H1 (cell line): ENCODE results near the gene MTR. TPM values are rescaled to one million over a fixed set of nuclear protein-coding genes. Genes with fewer than 3 reads are reported as not detected.
"Not testable (repeated sequence)": the region's sequence is repeated elsewhere in the genome, so short reads cannot be mapped to it uniquely, and the experiment has no call there.

Source experiments
- CTCF ChIA-PET: fragments of 300-600 bp; sonication (Branson Sonifier 250); formaldehyde crosslinking; loops from one replicate; lab custom pipeline; 2021; ENCODE audit not compliant: partially characterized antibody; lab: Charles Lee
- POLR2A ChIA-PET: fragments of 300-600 bp; sonication (Branson Sonifier 250); formaldehyde crosslinking; loops from one replicate; lab custom pipeline; 2021; ENCODE audit warnings: inconsistent platforms; ENCODE audit not compliant: partially characterized antibody; lab: Charles Lee
- DNase-seq, 2 experiments: peaks; one replicate each; pipeline versions ENCODE4 v3.0.0 to v3.0.0-alpha.2; 2010 to 2022; ENCODE audit warnings: low spot score in 2 of 2, low read depth in 1 of 2, mixed read lengths in 1 of 2
- FAIRE-seq: peaks from 2 replicates; lab custom pipeline; 2011; peaks lifted over from hg19 to GRCh38; lab: Jason Lieb, UNC
- H2AFZ ChIP-seq: 2 replicates; pipeline ENCODE4 v1.8.1; 2012; ENCODE audit warnings: low read length, inconsistent platforms
- H2AK5ac ChIP-seq: 2 replicates; pipeline ENCODE4 v1.6.1; 2013; ENCODE audit warnings: low read depth, low read length
- H2BK120ac ChIP-seq: replicated peaks from 2 replicates; pipeline ENCODE3; 2013; ENCODE audit warnings: low read depth, low read length, inconsistent platforms
- H2BK12ac ChIP-seq: 2 replicates; pipeline ENCODE4 v1.6.1; 2013; ENCODE audit warnings: low read depth, low read length
- H2BK15ac ChIP-seq: 2 replicates; pipeline ENCODE4 v1.6.1; 2013; ENCODE audit warnings: low read length
- H2BK20ac ChIP-seq: 2 replicates; pipeline ENCODE4 v1.6.1; 2013; ENCODE audit warnings: low read length
- H2BK5ac ChIP-seq: 2 replicates; pipeline ENCODE4 v1.6.1; 2013; ENCODE audit warnings: low read depth, low read length
- H3K14ac ChIP-seq: 2 replicates; pipeline ENCODE4 v1.6.1; 2013; ENCODE audit warnings: inconsistent platforms; ENCODE audit not compliant: insufficient read length
- H3K18ac ChIP-seq: 2 replicates; pipeline ENCODE4 v1.6.1; 2013; ENCODE audit warnings: low read length; ENCODE audit errors: extremely low read depth
- H3K23ac ChIP-seq: 2 replicates; pipeline ENCODE4 v1.6.1; 2013; ENCODE audit warnings: inconsistent platforms; ENCODE audit not compliant: insufficient read length
- H3K23me2 ChIP-seq: 2 replicates; pipeline ENCODE4 v1.6.1; 2013; ENCODE audit warnings: low read depth, low read length
- H3K27ac ChIP-seq: 2 replicates; pipeline ENCODE4 v1.6.1; 2011; ENCODE audit warnings: low read depth, low read length, inconsistent platforms
- H3K27me3 ChIP-seq, 4 experiments: replicated peaks in 1 of 4; 1 replicate in 1 of 4; 2 replicates in 3 of 4; pipeline versions ENCODE4 v1.6.1 to v1.8.1; 2011 to 2013; ENCODE audit warnings: low read length in 3 of 4, mild to moderate bottlenecking in 3 of 4, inconsistent platforms in 2 of 4, mixed read lengths in 2 of 4, moderate library complexity in 1 of 4; ENCODE audit not compliant: control insufficient read depth in 3 of 4, insufficient read depth in 3 of 4; ENCODE audit errors: extremely low read depth in 1 of 4
- H3K36me3 ChIP-seq, 4 experiments: 2 replicates each; pipeline versions ENCODE4 v1.6.1 to v1.8.1; 2011 to 2013; ENCODE audit warnings: mild to moderate bottlenecking in 4 of 4, low read length in 3 of 4, moderate library complexity in 2 of 4, control low read depth in 1 of 4, inconsistent platforms in 1 of 4; ENCODE audit not compliant: insufficient read depth in 4 of 4, control insufficient read depth in 2 of 4
- H3K4ac ChIP-seq: replicated peaks from 2 replicates; pipeline ENCODE3; 2013; ENCODE audit warnings: low read length, low read depth, mixed read lengths, inconsistent platforms; ENCODE audit not compliant: insufficient read length
- H3K4me1 ChIP-seq, 4 experiments: replicated peaks in 1 of 4; 1 replicate in 1 of 4; 2 replicates in 3 of 4; pipeline versions ENCODE4 v1.6.1 to v1.8.1; 2011 to 2013; ENCODE audit warnings: low read length in 3 of 4, inconsistent platforms in 2 of 4, mixed read lengths in 1 of 4; ENCODE audit not compliant: insufficient read depth in 4 of 4, control insufficient read depth in 3 of 4
- H3K4me2 ChIP-seq, 2 experiments: 2 replicates each; pipeline versions ENCODE4 v1.6.1 to v1.8.1; 2011 to 2013; ENCODE audit warnings: low read depth in 2 of 2, low read length in 2 of 2, control low read depth in 1 of 2, inconsistent platforms in 1 of 2, mild to moderate bottlenecking in 1 of 2; ENCODE audit not compliant: insufficient read depth in 1 of 2
- H3K4me3 ChIP-seq, 4 experiments: fragments of 200-600, 300-600 bp in 1 of 4; sonication (generic), shearing (Covaris generic), sonication (Bioruptor Twin) in 1 of 4; 2 replicates each; pipeline versions ENCODE4 v1.5.1 to v1.8.1; 2011 to 2016; ENCODE audit warnings: low read length in 4 of 4, low read depth in 3 of 4, control low read depth in 2 of 4, inconsistent platforms in 2 of 4, mild to moderate bottlenecking in 2 of 4, mixed read lengths in 1 of 4, moderate library complexity in 1 of 4; ENCODE audit not compliant: insufficient read depth in 2 of 4; ENCODE audit errors: extremely low read depth in 1 of 4
- H3K56ac ChIP-seq: replicated peaks from 2 replicates; pipeline ENCODE3; 2013; ENCODE audit warnings: low read depth, mild to moderate bottlenecking, mixed read lengths, low read length, inconsistent platforms; ENCODE audit not compliant: insufficient read length
- H3K79me1 ChIP-seq: 2 replicates; pipeline ENCODE4 v1.6.1; 2013; ENCODE audit warnings: low read depth, low read length, control low read depth
- H3K79me2 ChIP-seq, 2 experiments: 2 replicates each; pipeline versions ENCODE4 v1.6.1 to v1.8.1; 2012 to 2013; ENCODE audit warnings: low read length in 2 of 2, mild to moderate bottlenecking in 2 of 2, inconsistent platforms in 1 of 2; ENCODE audit not compliant: insufficient read depth in 2 of 2, control insufficient read depth in 1 of 2
- H3K9ac ChIP-seq, 4 experiments: replicated peaks in 1 of 4; 1 replicate in 1 of 4; 2 replicates in 3 of 4; pipeline versions ENCODE4 v1.6.1 to v1.8.1; 2011 to 2013; ENCODE audit warnings: low read depth in 3 of 4, low read length in 3 of 4, control low read depth in 2 of 4, mild to moderate bottlenecking in 2 of 4, moderate library complexity in 2 of 4, inconsistent platforms in 1 of 4; ENCODE audit errors: extremely low read depth in 1 of 4
- H3K9me3 ChIP-seq, 2 experiments: 2 replicates each; pipeline versions ENCODE4 v1.6.1 to v1.8.1; 2012 to 2013; ENCODE audit warnings: mild to moderate bottlenecking in 2 of 2, moderate library complexity in 2 of 2, control low read depth in 1 of 2, inconsistent platforms in 1 of 2, low read depth in 1 of 2, low read length in 1 of 2, mixed read lengths in 1 of 2; ENCODE audit not compliant: insufficient read depth in 2 of 2
- H4K20me1 ChIP-seq, 2 experiments: replicated peaks in 1 of 2; 2 replicates each; pipeline versions ENCODE3 to v1.8.1; 2011 to 2013; ENCODE audit warnings: inconsistent platforms in 2 of 2, low read length in 2 of 2, mild to moderate bottlenecking in 1 of 2; ENCODE audit not compliant: insufficient read depth in 2 of 2, control insufficient read depth in 1 of 2
- H4K5ac ChIP-seq: 2 replicates; pipeline ENCODE4 v1.6.1; 2013; ENCODE audit warnings: low read length, low read depth, mixed read lengths, inconsistent platforms; ENCODE audit not compliant: insufficient read length
- H4K8ac ChIP-seq: 2 replicates; pipeline ENCODE4 v1.8.0; 2013; ENCODE audit warnings: mild to moderate bottlenecking, moderate library complexity, low read length, inconsistent platforms; ENCODE audit not compliant: insufficient read depth; ENCODE audit errors: extremely low read depth
- H4K91ac ChIP-seq: replicated peaks from 2 replicates; pipeline ENCODE3; 2013; ENCODE audit warnings: low read length, mixed read lengths, inconsistent platforms; ENCODE audit not compliant: insufficient read length
- CTBP2 ChIP-seq: IDR thresholded peaks from 2 replicates; pipeline ENCODE4 v1.7.0; 2011; ENCODE audit warnings: borderline replicate concordance, mild to moderate bottlenecking, moderate library complexity, mixed read lengths, low read length; ENCODE audit not compliant: insufficient read depth, insufficient read length
- EGR1 ChIP-seq: IDR thresholded peaks from 2 replicates; pipeline ENCODE4 v1.6.1; 2011; ENCODE audit warnings: low read depth, low read length, borderline replicate concordance
- KDM1A ChIP-seq: fragments of 200-600, 300-600 bp; sonication (generic); IDR thresholded peaks from 2 replicates; pipeline ENCODE4 v1.7.1; 2016; ENCODE audit warnings: mild to moderate bottlenecking, low read length, borderline replicate concordance
- RAD21 ChIP-seq, 2 experiments: IDR thresholded peaks in 1 of 2; conservative IDR thresholded peaks in 1 of 2; 2 replicates each; pipeline ENCODE4 v1.6.1; 2011; ENCODE audit warnings: low read depth in 2 of 2, low read length in 2 of 2, improper control_type of control experiment in 1 of 2, inconsistent platforms in 1 of 2, mild to moderate bottlenecking in 1 of 2, moderate library complexity in 1 of 2
- RXRA ChIP-seq: IDR thresholded peaks from 2 replicates; pipeline ENCODE4 v1.6.1; 2011; ENCODE audit warnings: low read depth, mild to moderate bottlenecking, low read length, moderate library complexity; ENCODE audit not compliant: insufficient read depth
- TCF12 ChIP-seq: IDR thresholded peaks from 2 replicates; pipeline ENCODE4 v1.6.1; 2011; ENCODE audit warnings: low read depth, mild to moderate bottlenecking, low read length
- USF2 ChIP-seq: IDR thresholded peaks from 2 replicates; pipeline ENCODE4 v1.6.1; 2011; ENCODE audit warnings: low read length, improper control_type of control experiment
- YY1 ChIP-seq: IDR thresholded peaks from 2 replicates; pipeline ENCODE4 v1.6.1; 2011; ENCODE audit warnings: low read depth, mild to moderate bottlenecking, low read length
- WGBS, 2 experiments: shearing (Covaris generic) in 1 of 2; methylation state at CpG; one replicate each; pipeline versions ENCODE4 v1.1.6 to v1.1.7; 2013 to 2015; ENCODE audit warnings: low lambda C conversion rate in 2 of 2, mixed read lengths in 2 of 2, inconsistent platforms in 1 of 2, low coverage in 1 of 2, missing lambda C conversion rate in 1 of 2; ENCODE audit not compliant: insufficient replicate concordance in 2 of 2, insufficient coverage in 1 of 2, insufficient read length in 1 of 2; ENCODE audit errors: extremely low coverage in 1 of 2, missing lambda C conversion rate in 1 of 2; 5-methylcytosine and 5-hydroxymethylcytosine counted together
- polyA plus RNA-seq, 7 experiments: library from polyadenylated mRNA; depleted of rRNA in 3 of 7; stranded (reverse) in 5 of 7; unstranded in 2 of 7; fragments of >200 nt in 5 of 7; fragments of 200-250 nt in 2 of 7; gene quantifications; 1 replicate in 5 of 7; 2 replicates in 1 of 7; 4 replicates in 1 of 7; pipeline versions ENCODE4 v1.2.1 to v1.2.3, GENCODE V29; 2011 to 2013; ENCODE audit warnings: missing spikeins in 2 of 7, mixed read lengths in 2 of 7
- total RNA-seq: library from RNA; stranded (reverse); fragmentation: NEBNext Ultra II Directional; extraction: Animal tissue kit (Norgen Biotek cat#: 25700); gene quantifications from 2 replicates; pipeline ENCODE4 v1.2.1, GENCODE V29; 2021

The MTR gene
- total and polyA plus RNA-seq, 2 of the 8 experiments (the other 6 are each of a cell fraction or from before 2014, with no cell fraction given), result 4.8 to 27.4 TPM

DNA sequence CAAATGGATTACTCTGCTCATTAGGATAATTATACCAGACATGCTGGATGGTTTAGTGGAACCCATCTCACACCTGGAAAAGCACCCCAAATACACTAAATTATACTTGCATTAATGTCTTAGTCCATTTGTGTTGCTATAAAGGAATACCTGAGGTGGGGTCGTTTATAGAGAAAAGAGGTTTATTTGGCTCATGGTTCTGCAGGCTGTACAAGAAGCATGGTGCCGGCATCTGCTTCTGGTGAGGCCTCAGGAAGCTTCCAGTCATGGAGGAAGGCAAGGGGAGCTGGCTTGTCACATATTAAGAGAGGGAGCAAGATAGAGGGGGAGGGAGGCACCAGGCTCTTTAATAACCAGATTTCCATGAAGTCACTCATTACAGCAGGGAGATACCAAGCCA lies 113.6 kb downstream of the MTR start (continued):
- TF ChIP-seq USF2 (no peak), KDM1A (no peak), CTBP2 (no peak), YY1 (no peak), TCF12 (no peak), EGR1 (no peak), RAD21 (IDR thresholded peaks at IDR 0.05 in 1 of 2, conservative IDR thresholded peaks at IDR 0.05 in 1 of 2; ENCODE audit: low read depth in 2 of 2, low read length in 2 of 2) (no peak), RXRA (no peak)

GRCh38 chr1:236911047-236911446 lies 116.0 kb downstream of the MTR start:
- CTCF ChIA-PET, H3K56ac ChIP-seq, H2BK120ac ChIP-seq, H3K27ac ChIP-seq, H2BK12ac ChIP-seq, H4K91ac ChIP-seq, H4K20me1 ChIP-seq, H2BK15ac ChIP-seq, H2AK5ac ChIP-seq, H2AFZ ChIP-seq, POLR2A ChIA-PET, H3K4me1 ChIP-seq, H3K27me3 ChIP-seq, H3K9me3 ChIP-seq, H2BK20ac ChIP-seq, H3K79me2 ChIP-seq, H3K23me2 ChIP-seq, H3K18ac ChIP-seq, H3K14ac ChIP-seq, H3K36me3 ChIP-seq, H3K4ac ChIP-seq, H2BK5ac ChIP-seq, H3K79me1 ChIP-seq, H3K4me2 ChIP-seq, H3K9ac ChIP-seq, H4K8ac ChIP-seq, H3K4me3 ChIP-seq, H3K23ac ChIP-seq, H4K5ac ChIP-seq, DNase-seq, FAIRE-seq: not testable (repeated sequence)
- WGBS, 2 experiments, result 92% methylated on average over 7 of the region's 7 CpGs; no CpG with 5 or more reads in 1 of the 2 experiments
